ENCODE results near the gene MBNL1. TPM values are rescaled to one million over a fixed set of nuclear protein-coding genes. Genes with fewer than 3 reads are reported as not detected.

The MBNL1 gene, protein sequence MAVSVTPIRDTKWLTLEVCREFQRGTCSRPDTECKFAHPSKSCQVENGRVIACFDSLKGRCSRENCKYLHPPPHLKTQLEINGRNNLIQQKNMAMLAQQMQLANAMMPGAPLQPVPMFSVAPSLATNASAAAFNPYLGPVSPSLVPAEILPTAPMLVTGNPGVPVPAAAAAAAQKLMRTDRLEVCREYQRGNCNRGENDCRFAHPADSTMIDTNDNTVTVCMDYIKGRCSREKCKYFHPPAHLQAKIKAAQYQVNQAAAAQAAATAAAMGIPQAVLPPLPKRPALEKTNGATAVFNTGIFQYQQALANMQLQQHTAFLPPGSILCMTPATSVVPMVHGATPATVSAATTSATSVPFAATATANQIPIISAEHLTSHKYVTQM
- polyA plus RNA-seq (2013, experiment 1 of 2; ENCODE audit: insufficient read length) = 113 TPM
- polyA plus RNA-seq (2013, experiment 2 of 2; ENCODE audit: insufficient read length) = 108 TPM

GRCh38 chr3:152268555-152269055 is at the start of gene MBNL1:
TSS of gene MBNL1 (plus strand) at chr3:152268929. CDS start at chr3:152300194, 31,265 bp downstream.
- peak; percentile 82 for DNase-seq

DNA sequence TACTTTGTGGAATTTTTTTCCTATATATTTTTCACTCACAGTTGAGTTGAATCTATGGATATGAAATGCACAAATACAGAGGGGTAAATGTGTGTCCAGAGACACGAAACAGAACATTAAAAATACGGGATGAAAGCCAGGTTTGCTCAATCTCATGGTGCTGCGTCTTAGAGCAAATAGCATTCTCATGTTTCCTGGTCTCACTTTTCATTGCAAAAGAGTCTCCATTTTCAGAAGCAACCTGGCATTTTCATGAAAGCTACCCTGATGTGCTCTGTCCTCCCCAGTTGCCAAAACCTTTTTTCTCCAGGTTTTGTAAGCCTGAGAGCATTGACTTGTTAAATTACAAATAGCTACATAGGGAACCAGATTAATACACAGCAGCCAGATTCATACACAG is 49.5 kb upstream of the MBNL1 start:
- no peak for DNase-seq

DNA sequence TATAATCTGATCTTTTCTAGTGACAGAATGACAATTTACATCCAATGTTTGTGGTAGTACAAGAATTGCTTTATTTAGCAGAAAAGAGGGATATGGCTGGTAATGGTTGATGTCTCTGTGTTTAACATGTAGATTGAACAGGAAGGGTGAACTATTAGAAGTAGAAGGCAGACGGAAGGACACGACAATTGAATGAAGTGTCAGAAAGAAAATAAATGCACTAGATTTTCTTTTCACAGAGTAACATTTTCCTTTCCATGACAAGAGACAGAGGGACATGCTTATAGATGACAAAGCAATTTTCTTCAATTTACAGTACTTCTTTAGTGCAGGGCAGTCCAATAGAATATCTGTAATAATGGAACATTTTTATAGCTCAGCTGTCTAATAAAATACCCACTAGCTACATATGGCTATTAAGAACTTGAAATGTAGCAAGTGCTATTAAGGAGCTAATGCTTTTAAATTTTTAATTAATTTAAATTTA is 48.9 kb upstream of the MBNL1 start:
- no peak for DNase-seq

DNA sequence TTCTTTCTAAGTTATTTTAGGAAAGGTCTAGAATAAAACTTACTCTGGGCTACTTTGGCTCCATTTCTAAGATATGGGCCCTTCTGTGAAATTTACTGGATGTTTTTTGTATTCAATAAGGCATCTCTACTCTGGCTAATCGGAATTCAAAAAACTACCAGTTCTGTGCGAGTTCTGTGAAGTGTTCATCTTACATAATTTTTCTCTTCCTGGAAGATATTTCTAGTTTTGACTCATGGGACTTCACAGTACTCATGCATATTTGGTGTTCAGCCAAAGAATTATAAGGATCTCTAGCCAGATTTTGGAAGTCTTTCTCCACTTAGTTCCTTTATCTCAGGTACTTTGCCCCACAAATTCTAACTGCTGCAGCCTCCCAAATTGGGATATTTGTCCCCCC is 46.4 kb upstream of the MBNL1 start:
- DNase-seq = peak; percentile 76

DNA sequence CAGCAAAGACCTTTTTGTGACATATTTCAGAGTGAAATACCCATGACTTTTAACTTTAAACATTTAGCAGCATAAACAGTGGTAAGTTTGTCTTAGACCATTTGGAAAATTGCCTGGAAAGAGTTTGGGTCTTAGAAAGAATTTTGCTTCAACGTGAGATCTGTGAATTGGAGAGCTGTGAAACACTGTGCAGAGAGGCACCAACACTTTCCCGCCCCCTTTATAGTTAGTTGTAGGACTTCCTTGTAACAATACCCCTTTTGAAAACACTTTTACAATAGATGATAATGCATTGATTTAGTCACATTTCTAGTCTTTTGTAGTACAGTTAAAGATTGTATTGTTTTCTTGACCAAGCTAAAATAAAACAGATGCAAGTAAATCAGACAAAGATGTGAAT is 43.5 kb upstream of the MBNL1 start:
- peak; percentile 27 for DNase-seq

DNA sequence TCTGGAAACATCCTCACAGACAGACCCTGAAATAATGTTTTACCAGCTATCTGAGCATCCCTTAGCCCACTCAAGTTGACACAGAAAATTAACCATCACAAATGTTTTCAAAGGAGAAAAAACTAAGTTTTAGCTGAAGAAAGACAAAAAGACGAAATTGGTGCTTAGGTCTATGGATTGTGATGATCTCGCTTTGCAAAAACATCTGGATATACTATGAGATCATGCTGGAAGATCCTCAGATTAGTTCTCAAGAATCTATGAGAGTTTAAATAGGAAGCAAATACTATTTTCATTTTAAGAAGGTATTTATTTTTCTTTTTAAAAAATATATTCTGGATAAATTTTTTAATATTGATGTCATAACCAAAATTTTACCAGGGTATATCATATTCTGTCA is 42.6 kb upstream of the MBNL1 start:
- no peak for DNase-seq

DNA sequence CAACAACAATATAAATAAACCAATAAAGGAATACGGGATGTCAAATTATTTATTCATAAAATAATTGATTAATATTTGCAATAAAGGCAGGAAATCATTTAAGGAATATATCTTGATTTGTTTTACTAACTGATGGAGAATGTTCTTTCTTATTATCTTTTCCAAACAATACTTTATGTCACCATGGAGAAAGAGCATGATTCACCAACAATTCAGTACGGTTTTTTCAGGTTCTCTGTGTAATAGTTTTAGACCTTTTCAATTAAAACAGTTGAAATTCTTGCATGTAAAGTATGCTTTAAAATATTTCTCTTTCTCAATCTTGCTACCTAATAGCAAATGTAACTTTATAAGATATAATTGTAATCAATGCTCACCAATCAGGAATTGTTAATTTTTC is 41.7 kb upstream of the MBNL1 start:
- DNase-seq = no peak

- DNase-seq = no peak
These were observed 39.0 kb upstream of the MBNL1 start for GRCh38 chr3:152229692-152230091.

DNA sequence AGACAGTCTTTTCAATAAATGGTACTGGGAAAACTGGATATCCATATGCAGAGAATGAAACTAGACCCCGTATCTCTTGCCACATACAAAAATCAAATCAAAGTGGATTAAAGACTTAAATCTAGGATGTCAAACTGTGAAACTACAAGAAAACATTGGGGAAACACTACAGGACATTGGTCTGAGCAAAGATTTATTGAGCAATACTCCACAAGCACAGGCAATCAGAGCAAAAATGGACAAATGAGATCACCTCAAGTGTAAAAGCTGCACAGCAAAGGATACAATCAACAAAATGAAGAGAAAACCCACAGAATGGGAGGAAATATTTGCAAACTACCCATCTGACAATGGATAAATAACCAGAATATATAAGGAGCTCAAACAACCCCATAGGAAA is 38.4 kb upstream of the MBNL1 start:
- DNase-seq = no peak

DNA sequence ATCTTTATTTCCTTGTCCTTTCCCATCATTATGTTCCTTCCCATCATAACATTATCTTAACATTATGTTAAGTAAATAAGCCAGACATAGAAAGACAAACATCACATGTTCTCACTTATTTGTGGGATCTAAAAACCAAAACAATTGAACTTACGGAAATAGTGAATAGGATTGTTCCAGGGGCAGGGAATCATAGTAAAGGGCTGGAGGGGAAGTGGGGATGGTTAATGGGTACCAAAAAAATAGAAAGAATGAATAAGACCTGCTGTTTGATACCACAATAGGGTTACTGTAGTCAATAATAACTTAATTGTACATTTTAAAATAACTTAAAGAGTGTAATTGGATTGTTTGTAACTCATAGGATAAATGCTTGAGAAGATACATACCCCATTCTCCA is 36.7 kb upstream of the MBNL1 start:
- DNase-seq = no peak

DNA sequence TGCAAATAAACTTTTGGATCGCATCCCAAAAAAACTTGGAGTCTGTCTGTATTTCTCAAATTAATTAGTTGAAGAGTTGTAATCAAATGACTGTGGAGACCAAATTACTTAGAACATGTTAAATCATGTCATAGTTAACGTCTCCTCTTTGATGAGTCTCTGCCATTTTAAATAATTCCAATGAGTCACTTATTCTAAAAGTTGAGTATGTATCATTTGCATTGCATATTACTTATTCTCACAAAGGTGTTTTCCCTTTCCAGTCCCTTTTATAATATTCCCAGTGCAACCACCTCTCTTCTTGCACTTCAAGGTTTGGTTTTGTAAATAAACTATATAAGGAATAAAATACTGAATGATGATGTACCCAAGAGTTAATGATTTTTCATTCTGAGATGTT is 36.0 kb upstream of the MBNL1 start:
- no peak for DNase-seq

DNA sequence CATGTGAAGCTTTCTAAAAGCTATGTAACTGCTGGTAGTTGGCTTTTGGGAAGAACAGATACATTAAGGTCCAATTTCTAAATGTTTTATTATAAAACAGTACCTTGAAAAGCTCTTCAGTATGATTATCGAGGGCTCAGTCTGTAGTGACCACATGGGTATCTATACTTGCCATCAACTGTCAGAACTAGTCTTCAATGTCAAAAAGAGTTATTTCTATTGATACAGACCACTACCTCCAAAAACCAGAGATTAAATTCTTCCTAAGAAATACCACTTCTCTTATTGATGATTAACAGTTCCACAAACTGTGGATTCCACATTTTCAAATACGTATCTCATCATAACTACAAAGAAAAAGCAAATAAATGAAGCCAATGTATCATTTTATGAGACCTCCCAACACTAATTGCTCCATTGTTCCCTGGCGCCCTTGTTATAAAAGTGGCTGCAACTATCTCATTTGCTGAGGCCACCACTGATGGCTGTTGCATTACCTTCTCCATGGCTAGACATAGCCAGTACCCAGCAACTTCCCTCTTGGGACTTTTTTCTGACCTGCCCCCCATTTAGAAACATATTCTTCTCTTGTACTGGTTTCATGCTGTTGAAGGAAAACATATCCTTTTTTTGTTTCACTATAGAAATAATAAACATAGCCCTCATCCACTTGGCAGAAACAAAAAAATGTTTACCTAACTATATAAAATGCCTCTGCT is 33.9 kb upstream of the MBNL1 start:
- DNase-seq = no peak

GRCh38 chr3:152235709-152236298 is 32.9 kb upstream of the MBNL1 start:
- DNase-seq = peak; percentile 70

GRCh38 chr3:152236716-152237115 is 32.0 kb upstream of the MBNL1 start:
- DNase-seq = peak; percentile 78

DNA sequence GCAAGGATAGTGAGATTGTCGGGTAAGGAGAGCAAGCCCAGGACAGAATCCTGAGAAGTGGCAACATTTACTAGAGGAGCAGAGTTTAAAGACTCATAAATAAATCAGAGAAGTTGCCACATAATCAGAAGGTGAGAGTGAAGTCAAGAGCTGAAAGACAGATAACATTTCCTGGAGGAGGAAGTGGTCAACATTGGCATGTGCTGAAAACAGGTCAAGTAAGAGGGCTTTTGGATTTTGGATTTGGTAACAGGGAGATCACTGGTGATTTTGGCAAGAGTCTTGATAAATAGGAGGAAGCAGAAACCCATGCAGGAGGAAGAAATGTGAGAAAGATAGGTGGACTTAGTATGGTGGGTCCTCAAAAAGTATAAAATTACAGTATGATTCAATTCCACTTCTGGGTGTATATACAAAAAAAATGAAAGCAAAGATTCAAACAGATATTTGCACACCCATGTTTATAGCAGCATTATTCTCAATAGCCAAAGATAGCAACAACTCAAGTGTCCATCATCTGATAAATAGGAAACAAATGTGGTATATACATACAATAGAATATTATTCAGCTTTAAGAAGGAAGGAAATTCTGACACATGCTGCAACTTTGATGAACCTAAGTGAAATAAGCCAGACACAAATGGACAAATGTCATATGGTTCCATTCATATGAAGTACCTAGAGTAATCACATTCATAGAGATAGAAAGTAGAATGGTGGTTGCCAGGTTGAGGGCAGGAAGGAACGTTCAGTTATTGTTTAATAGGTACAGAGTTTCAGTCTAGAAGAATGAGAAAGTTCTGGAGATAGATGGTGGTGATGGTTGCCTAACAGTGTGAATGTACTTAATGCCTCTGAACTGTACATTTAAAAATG is 27.3 kb upstream of the MBNL1 start:
- DNase-seq = no peak

DNA sequence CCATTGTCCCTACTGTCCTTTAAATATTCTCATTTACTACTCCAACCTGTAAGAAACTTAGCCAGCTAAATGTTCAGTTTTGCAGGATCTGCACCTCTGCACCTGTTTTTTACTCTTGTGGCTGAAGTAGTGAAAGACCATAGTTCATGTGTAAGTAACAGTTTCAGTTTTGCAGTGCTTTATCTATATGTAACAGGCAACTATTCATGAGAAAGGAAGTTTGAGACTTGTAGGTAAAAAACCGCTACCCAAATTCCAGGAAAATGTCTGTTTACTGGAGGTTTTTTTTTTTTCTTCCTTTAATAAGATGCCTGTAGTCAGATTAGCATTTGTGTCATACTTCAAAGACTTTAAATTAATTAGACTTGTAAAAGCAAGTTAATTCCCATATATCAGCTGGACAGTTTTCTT is 25.4 kb upstream of the MBNL1 start:
- DNase-seq = no peak

DNA sequence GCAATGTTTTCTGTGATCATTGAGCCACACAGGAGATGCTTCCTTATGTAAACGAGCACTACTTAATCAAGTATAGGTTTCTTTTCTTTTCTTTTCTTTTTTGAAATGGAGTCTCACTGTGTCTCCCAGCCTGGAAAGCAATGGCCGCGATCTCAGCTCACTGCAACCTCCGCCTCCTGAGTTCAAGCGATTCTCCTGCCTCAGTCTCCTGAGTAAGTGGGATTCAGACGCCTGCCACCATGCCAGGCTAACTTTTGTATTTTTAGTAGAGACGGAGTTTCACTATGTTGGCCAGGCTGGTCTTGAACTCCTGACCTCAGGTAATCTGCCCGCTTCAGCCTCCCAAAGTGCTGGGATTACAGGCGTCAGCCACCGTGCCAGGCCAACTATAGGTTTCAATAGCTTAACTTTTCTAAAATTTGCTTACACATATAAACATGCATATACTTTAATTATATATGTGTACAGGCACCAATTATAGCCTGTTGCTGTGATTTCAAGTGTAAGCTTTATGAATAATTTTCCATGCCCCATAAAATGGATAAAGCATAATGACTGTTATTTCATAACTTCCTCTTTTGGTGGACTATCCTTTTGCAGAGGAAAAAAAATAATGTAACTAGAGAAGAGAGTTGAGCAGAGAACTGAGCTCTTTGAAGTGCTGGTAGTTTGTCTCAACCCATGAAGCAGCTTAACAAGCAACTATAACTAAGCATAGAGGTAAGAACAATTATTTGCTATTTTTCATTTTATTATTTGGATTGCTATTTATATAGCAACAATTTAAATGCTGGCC is 24.8 kb upstream of the MBNL1 start:
- no peak for DNase-seq

GRCh38 chr3:152244517-152244888 is 24.2 kb upstream of the MBNL1 start:
- no peak for DNase-seq

GRCh38 chr3:152245498-152246170 is 23.1 kb upstream of the MBNL1 start:
- DNase-seq = no peak

DNA sequence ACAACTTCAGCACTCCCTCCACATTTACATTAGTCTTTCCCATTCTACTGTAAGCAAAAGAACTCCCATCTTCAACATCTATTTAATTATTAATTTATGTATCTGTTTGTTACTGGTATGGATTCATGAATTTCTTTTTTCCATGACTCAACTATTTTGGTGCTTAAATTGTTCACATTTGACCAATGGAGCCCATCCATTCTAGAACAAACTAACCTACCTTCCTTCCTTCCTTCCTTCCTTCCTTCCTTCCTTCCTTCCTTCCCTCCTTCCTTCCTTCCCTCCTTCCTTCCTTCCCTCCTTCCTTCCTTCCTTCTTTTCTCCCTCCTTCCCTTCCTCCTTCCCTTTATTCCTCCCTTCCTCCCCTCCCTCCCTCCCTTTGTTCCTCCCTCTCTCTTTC is 16.8 kb upstream of the MBNL1 start:
- DNase-seq = no peak

GRCh38 chr3:152252755-152253154 is 16.0 kb upstream of the MBNL1 start:
- DNase-seq = no peak
